GM18861 (cell line): ENCODE data around the gene SMTNL1.

Source experiments
- ATAC-seq: cut with Tn5 transposase; IDR thresholded peaks from one replicate; pipeline ENCODE4 v1.9.1; 2021; ENCODE audit not compliant: unreplicated experiment

The SMTNL1 gene

DNA sequence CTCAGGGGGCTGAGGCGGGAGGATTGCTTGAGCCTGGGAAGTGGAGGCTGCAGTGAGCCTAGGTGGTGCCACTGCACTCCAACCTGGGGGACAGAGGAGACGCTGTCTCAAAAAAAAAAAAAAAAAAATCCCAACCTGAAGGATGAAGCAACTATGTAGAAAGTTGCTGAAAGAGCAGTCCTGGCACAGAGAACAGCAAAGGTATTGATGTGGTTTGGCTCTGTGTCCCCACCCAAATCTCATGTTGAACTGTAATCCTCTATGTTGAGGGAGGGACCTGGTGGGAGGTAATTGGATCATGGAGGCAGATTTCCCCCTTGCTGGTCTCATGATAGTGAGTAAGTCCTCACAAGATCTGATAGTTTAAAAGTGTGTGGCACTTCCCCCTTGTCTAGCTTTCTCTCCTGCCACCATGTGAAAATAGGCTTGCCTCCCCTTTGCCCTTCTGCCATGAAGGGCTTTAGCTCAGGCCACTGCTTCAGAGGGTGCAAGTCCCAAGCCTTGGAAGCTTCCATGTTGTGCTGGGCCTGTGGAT lies 49.4 kb downstream of the SMTNL1 start:
- no peak for ATAC-seq

DNA sequence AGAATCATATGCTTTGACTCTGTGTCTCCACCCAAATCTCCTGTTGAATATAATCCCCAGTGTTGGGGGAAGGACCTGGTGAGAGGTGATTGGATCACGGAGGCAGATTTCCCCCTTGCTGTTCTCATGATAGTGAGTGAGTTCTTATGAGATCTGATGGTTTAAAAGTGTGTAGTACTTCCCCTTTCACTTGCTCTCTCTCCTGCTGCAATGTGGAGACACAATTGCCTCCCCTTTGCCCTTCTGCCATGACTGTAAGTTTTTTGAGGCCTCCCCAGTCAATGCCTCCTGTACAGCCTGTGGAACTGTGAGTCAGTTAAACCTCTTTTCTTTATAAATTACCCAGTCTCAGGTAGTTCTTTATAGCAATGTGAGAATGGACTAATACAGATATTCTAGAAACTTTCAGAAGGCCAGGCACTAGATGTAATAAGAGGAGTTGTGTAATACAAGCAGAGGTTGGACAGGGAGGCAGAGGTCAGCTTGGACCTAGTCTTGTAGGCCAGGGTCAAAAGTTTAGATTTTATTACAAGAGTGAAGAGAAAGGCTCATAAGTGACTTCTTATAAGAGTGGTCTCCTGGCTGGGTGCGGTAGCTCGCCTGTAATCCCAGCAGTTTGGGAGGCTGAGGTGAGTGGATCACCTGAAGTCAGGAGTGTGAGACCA lies 50.8 kb downstream of the SMTNL1 start:
- ATAC-seq, result no peak

DNA sequence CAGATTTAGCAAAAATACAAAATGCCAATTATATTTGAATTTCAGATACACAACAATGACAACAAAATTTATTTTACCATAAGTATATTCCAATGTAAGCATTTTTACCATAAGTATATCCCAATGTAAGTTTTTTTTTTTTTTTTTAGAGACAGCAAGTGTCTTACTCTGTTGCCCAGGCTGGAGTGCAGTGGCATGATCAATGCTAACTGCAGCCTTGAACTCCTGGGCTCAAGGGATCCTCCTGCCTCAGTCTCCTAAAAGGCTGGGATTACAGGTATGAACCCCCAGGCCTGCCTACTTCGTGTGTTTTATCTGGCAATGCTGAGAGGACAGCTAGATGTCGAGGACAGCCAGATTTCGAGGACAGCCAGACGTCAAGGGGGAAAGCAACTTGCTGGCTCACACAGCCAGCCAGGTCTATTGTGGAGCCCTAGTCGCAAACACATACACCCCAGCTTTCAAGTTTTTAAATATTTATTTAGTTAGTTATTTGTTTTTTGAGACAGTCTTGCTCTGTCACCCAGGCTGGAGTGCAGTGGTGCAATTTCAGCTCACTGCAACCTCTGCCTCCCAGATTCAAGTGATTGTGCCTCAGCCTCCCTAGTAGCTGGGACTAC lies 59.0 kb downstream of the SMTNL1 start:
- no peak for ATAC-seq

DNA sequence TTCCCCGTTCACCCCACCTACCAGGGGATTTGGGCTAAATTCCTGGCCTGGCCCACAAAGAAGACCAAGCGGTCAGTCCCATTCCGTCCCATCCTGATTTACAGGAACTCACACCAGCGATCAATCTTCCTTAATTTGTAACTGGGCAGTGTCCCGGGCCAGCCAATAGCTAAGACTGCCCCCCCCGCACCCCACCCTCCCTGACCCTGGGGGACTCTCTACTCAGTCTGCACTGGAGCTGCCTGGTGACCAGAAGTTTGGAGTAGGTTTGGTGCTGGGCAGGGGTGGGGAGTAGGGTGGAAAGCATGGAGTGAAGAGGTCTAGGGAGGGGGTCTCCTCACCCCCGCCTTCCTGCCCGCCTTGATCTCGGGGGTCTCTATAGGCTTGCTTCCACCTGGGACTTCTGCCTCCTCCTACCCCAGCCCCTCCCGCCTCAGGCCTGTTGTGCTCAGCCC lies 60.1 kb downstream of the SMTNL1 start, which contains the start of gene SERPING1:
SERPING1 (plus strand) TSS at position 225 of the 455 bp plus-strand sequence. CDS start 586 bp downstream, outside the sequence.
- ATAC-seq, result no peak

DNA sequence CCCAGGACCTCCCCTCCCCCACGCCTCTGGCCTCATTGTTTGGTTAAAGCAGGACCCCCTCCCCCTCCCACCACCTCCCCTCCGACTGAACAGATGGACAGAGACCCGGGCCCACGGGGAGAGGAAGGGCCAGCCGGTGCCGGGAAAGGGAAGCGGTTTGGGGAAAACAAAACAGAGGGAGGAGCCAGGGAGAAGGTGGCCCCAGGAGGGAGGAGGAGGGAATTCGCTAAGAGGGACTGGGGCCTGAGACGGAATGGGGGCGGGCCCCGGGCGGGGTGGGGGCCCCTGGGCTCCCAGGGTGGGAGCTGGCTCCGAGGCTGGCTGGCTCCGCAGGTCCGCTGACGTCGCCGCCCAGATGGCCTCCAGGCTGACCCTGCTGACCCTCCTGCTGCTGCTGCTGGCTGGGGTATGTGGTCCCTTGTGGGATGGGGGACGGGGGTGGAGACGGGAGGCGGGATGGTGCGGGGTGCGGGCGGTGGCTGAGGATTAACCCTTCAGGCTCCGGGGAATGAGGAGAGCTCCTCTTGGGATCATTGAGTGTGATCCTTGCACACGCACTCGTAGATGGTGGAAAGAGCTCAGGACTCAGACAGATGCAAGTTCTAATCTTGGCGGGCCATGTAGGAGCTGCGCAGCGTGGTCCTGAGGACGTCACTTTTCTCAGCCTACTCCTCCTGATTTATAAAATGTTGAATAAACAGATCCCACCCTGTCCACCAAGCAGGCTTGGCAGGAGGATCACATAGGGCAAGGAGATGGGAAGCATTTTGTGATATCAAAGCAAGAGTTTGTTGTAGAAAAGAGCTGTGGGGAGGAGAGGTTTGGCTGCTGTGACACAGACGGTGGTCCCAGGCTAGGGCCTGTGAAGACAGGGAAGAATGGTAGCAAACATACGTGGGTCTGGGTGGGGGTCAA lies 60.8 kb downstream of the SMTNL1 start:
- no peak for ATAC-seq

DNA sequence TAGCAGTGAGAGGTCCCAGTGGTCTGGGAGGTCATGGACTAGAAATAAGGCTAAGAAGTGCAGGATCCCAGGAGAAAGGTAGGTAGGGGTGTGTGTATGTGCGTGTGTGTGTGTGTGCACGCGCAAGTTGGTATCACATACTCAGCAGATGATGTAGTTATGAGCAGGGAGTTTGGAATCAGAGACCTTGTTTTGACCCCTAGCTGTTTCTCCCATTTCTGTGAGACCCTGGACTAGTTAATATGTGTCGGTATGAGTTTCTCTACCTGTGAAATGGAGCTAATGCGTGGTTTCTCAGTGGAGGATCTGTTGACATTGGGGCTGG lies 61.4 kb downstream of the SMTNL1 start:
- no peak for ATAC-seq

DNA sequence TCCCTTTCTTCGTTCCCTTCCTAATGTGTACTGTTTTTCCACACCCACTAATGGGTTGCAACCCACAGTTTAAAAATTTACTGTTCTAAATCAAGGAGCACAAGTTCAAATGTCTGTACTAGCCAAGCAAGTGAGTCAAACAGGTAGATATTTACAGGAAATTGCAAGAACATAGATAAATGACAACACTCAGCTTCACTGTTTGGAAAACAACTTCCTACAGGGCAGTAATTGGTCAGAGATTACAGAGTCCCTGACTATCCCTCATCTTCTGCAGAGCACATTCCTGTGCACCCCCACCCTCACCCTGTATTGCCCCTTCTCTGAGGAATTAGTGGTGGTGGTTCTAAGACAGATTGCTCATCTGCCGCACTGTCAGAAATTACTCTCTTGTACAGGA lies 62.0 kb downstream of the SMTNL1 start:
- no peak for ATAC-seq
